ENCODE measurements around the gene C4A. TPM values are rescaled to one million over a fixed set of nuclear protein-coding genes. Genes with fewer than 3 reads are reported as not detected.

Gene C4A
- total and polyA plus RNA-seq, 7 donors, result 3.0 to 13.2 (median 5.6) TPM

GRCh38 chr6:31961616-31962015 is 20.2 kb upstream of the C4A start:
- Histone ChIP-seq H3K27ac (no peak overlapping the region), H3K9me3 (no peaks in the 10 kb centered on the region), H3K4me1 (peaks cover 10% of the 10 kb centered on the region), H3K27me3 (ENCODE audit: insufficient read depth in 3 of 3, low read length in 2 of 3) (no peaks in the 10 kb centered on the region), H3K4me3 (no peak overlapping the region), H3K36me3 (ENCODE audit: insufficient read depth in 1 of 2, low read depth in 1 of 2) (peaks cover 10 to 77% of the 10 kb centered on the region in 2 donors)
- no peak for TF ChIP-seq CTCF (IDR thresholded peaks at IDR 0.05)
- ATAC-seq, result no peak
- DNase-seq, result no peak
- intact Hi-C loops (cut with DNase I), result loop anchor here in 1 of 2 donors (10.0 kb wide), 1 partner anchor 417 kb away; the partner anchor contains the start of genes ATP6V1G2, DDX39B and NFKBIL1
- WGBS, 3 donors, result 92 to 96% (median 93%) methylated on average over 12 of the region's 12 CpGs

GRCh38 chr6:31963921-31964320 is 17.9 kb upstream of the C4A start:
- Histone ChIP-seq H3K36me3 (ENCODE audit: insufficient read depth in 1 of 2, low read depth in 1 of 2) (peaks cover 10 to 90% of the 10 kb centered on the region in 2 donors), H3K4me3 (no peak overlapping the region), H3K27me3 (ENCODE audit: insufficient read depth in 3 of 3, low read length in 2 of 3) (no peaks in the 10 kb centered on the region), H3K9me3 (no peaks in the 10 kb centered on the region), H3K4me1 (no peaks in the 10 kb centered on the region), H3K27ac (no peak overlapping the region)
- no peak for DNase-seq
- WGBS, 3 donors, result 94 to 96% (median 94%) methylated on average over 19 of the region's 19 CpGs
- no peak for TF ChIP-seq CTCF (IDR thresholded peaks at IDR 0.05)
- intact Hi-C loops (cut with DNase I), result loop anchor here in 1 of 2 donors (10.0 kb wide), 1 partner anchor 419 kb away; the partner anchor contains the start of genes ATP6V1G2, DDX39B and NFKBIL1
- no peak for ATAC-seq

GRCh38 chr6:31965700-31966099 is 16.2 kb upstream of the C4A start:
- no peak overlapping the region for H3K4me3 ChIP-seq
- H3K36me3 ChIP-seq (ENCODE audit: insufficient read depth in 1 of 2, low read depth in 1 of 2), result peaks cover 10 to 97% of the 10 kb centered on the region in 2 donors
- no peaks in the 10 kb centered on the region for H3K9me3 ChIP-seq
- WGBS, 3 donors, result 80 to 85% (median 80%) methylated on average over 13 of the region's 13 CpGs
- intact Hi-C loops (cut with DNase I), result loop anchor here in 1 of 2 donors (10.0 kb wide), 1 partner anchor 421 kb away; the partner anchor contains the start of genes ATP6V1G2, DDX39B and NFKBIL1
- H3K27me3 ChIP-seq (ENCODE audit: insufficient read depth in 3 of 3, low read length in 2 of 3), result no peaks in the 10 kb centered on the region
- TF ChIP-seq CTCF (IDR thresholded peaks at IDR 0.05), result no peak
- no peak for DNase-seq
- H3K4me1 ChIP-seq, result peaks cover 2% of the 10 kb centered on the region
- ATAC-seq, result no peak
- no peak overlapping the region for H3K27ac ChIP-seq

DNA sequence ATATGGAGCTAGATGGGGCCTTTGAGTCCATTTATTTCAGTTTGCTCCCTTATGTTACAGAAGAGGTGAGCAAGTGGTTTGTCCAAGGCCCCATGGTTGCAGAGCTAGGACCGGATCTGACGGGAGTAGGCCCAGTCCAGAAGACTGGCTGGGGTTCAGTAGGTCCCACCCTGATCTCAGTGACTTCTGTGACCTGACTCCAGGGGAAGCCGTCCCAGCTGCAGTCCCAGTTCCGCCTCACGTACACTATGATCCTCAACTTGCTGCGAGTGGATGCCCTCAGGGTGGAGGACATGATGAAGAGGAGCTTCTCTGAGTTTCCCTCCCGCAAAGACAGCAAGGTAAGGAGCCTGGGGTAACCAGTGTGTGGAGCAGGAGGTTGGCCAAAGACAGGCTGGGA is 15.4 kb upstream of the C4A start:
- intact Hi-C loops (cut with DNase I), result loop anchor here in 1 of 2 donors (10.0 kb wide), 1 partner anchor 422 kb away; the partner anchor contains the start of genes ATP6V1G2, DDX39B and NFKBIL1
- Histone ChIP-seq H3K4me3 (no peak overlapping the region), H3K27me3 (ENCODE audit: insufficient read depth in 3 of 3, low read length in 2 of 3) (no peaks in the 10 kb centered on the region), H3K9me3 (no peaks in the 10 kb centered on the region), H3K36me3 (ENCODE audit: insufficient read depth in 1 of 2, low read depth in 1 of 2) (peaks cover 10 to 89% of the 10 kb centered on the region in 2 donors), H3K27ac (no peak overlapping the region), H3K4me1 (peaks cover 9% of the 10 kb centered on the region)
- ATAC-seq (no peak), DNase-seq (no peak)
- WGBS, 3 donors, result 85 to 90% (median 86%) methylated on average over 7 of the region's 7 CpGs
- no peak for TF ChIP-seq CTCF (IDR thresholded peaks at IDR 0.05)
